Measurements from ENCODE around the gene HMSD.
A peak's percentile ranks its signal among the peaks of the same experiment; 100 is the strongest.

HMSD gene

GRCh38 chr18:63969942-63970808, 21.1 kb downstream of the HMSD start, which contains the start of gene SERPINB8:
Gene SERPINB8 (plus strand): TSS chr18:63970081. CDS start chr18:63978309, 8,228 bp downstream.
- H3K4me2 ChIP-seq (ENCODE audit: low read length), result peak within 1 kb of the TSS; percentile 71
- TF ChIP-seq CTCF (IDR thresholded peaks at IDR 0.05), result no peak
- H3K4me1 ChIP-seq, result peaks cover 8% of the 10 kb centered on the region
- H3K79me2 ChIP-seq, result no peaks in the 10 kb centered on the region
- no peaks in the 10 kb centered on the region for H3K27me3 ChIP-seq (ENCODE audit: control insufficient read depth, insufficient read depth, low read length)
- no peaks in the 10 kb centered on the region for H3K36me3 ChIP-seq (ENCODE audit: control insufficient read depth, insufficient read depth, low read length)
- H3K9ac ChIP-seq, result peak within 1 kb of the TSS; percentile 82
- H3K27ac ChIP-seq, result peak within 1 kb of the TSS; percentile 94
- H3K9me3 ChIP-seq (ENCODE audit: control insufficient read depth, low read length), result no peaks in the 10 kb centered on the region
- peak within 1 kb of the TSS; percentile 86 for H2AFZ ChIP-seq
- H3K4me3 ChIP-seq (ENCODE audit: low read depth, low read length), result peak within 1 kb of the TSS; percentile 81

GRCh38 chr18:63970809-63971205, 21.7 kb downstream of the HMSD start:
- H3K4me1 ChIP-seq, result peaks cover 8% of the 10 kb centered on the region
- peak overlapping the region; percentile 81 for H3K4me3 ChIP-seq (ENCODE audit: low read depth, low read length)
- H3K9ac ChIP-seq, result no peak overlapping the region
- H3K79me2 ChIP-seq, result no peaks in the 10 kb centered on the region
- no peaks in the 10 kb centered on the region for H3K9me3 ChIP-seq (ENCODE audit: control insufficient read depth, low read length)
- H3K36me3 ChIP-seq (ENCODE audit: control insufficient read depth, insufficient read depth, low read length), result no peaks in the 10 kb centered on the region
- H2AFZ ChIP-seq, result peak overlapping the region; percentile 86
- TF ChIP-seq CTCF (IDR thresholded peaks at IDR 0.05), result no peak
- peak overlapping the region; percentile 94 for H3K27ac ChIP-seq
- H3K4me2 ChIP-seq (ENCODE audit: low read length), result peak overlapping the region; percentile 45
- no peaks in the 10 kb centered on the region for H3K27me3 ChIP-seq (ENCODE audit: control insufficient read depth, insufficient read depth, low read length)

- no peaks in the 10 kb centered on the region for H3K27me3 ChIP-seq (ENCODE audit: control insufficient read depth, insufficient read depth, low read length)
- H3K9me3 ChIP-seq (ENCODE audit: control insufficient read depth, low read length), result no peaks in the 10 kb centered on the region
- H3K4me3 ChIP-seq (ENCODE audit: low read depth, low read length), result no peak overlapping the region
- H3K9ac ChIP-seq, result no peak overlapping the region
- H3K36me3 ChIP-seq (ENCODE audit: control insufficient read depth, insufficient read depth, low read length), result no peaks in the 10 kb centered on the region
- no peaks in the 10 kb centered on the region for H3K79me2 ChIP-seq
- no peak for TF ChIP-seq CTCF (IDR thresholded peaks at IDR 0.05)
- no peak overlapping the region for H3K4me2 ChIP-seq (ENCODE audit: low read length)
- H2AFZ ChIP-seq, result peak overlapping the region; percentile 86
- peaks cover 8% of the 10 kb centered on the region for H3K4me1 ChIP-seq
- peak overlapping the region; percentile 94 for H3K27ac ChIP-seq
Measured at GRCh38 chr18:63971320-63972001, 22.4 kb downstream of the HMSD start.

- H3K4me2 ChIP-seq (ENCODE audit: low read length), result no peak overlapping the region
- H3K36me3 ChIP-seq (ENCODE audit: control insufficient read depth, insufficient read depth, low read length), result no peaks in the 10 kb centered on the region
- H3K79me2 ChIP-seq, result no peaks in the 10 kb centered on the region
- no peak for TF ChIP-seq CTCF (IDR thresholded peaks at IDR 0.05)
- H3K4me1 ChIP-seq, result peaks cover 8% of the 10 kb centered on the region
- H3K27me3 ChIP-seq (ENCODE audit: control insufficient read depth, insufficient read depth, low read length), result no peaks in the 10 kb centered on the region
- no peak overlapping the region for H3K9ac ChIP-seq
- no peaks in the 10 kb centered on the region for H3K9me3 ChIP-seq (ENCODE audit: control insufficient read depth, low read length)
- H2AFZ ChIP-seq, result no peak overlapping the region
- no peak overlapping the region for H3K27ac ChIP-seq
- H3K4me3 ChIP-seq (ENCODE audit: low read depth, low read length), result no peak overlapping the region
Measured at GRCh38 chr18:63972002-63972376, 22.9 kb downstream of the HMSD start.
